ENCODE results near the gene LHFPL6. TPM values are rescaled to one million over a fixed set of nuclear protein-coding genes. Genes with fewer than 3 reads are reported as not detected.

Gene LHFPL6
- total and polyA plus RNA-seq, 10 donors, result 6.9 to 49.0 (median 30.5) TPM

- DNase-seq, result no peak
- H3K4me3 ChIP-seq, result no peak overlapping the region
- no peaks in the 10 kb centered on the region for H3K9me3 ChIP-seq
- H3K27ac ChIP-seq, result peak overlapping the region in 3 of 8 donors; percentile 32 to 56 (median 38)
- intact Hi-C loops (cut with DNase I; ENCODE audit: low total_unique reads), result loop anchor here (5.0 kb wide), 1 partner anchor 198 kb away; no protein-coding TSS in a partner anchor
- H3K4me1 ChIP-seq, result peaks cover 11 to 51% (median 17%) of the 10 kb centered on the region in 6 donors
- no peaks in the 10 kb centered on the region for H3K36me3 ChIP-seq
- no peaks in the 10 kb centered on the region for H3K27me3 ChIP-seq (replicated peaks in 1 of 7)
- TF ChIP-seq POLR2AphosphoS5 (IDR thresholded peaks at IDR 0.05) (no peak), CTCF (IDR thresholded peaks at IDR 0.05 in 8 of 11, conservative IDR thresholded peaks at IDR 0.05 in 3 of 11) (no peak), POLR2A (IDR thresholded peaks at IDR 0.05) (no peak)
Observed at GRCh38 chr13:39414339-39414738, 188.7 kb downstream of the LHFPL6 start.

GRCh38 chr13:39411511-39411910 is 191.5 kb downstream of the LHFPL6 start:
- H3K36me3 ChIP-seq, result no peaks in the 10 kb centered on the region
- peaks cover 10 to 51% (median 16%) of the 10 kb centered on the region in 6 donors for H3K4me1 ChIP-seq
- intact Hi-C loops (cut with DNase I; ENCODE audit: low total_unique reads), result loop anchor here (5.0 kb wide), 1 partner anchor 201 kb away; no protein-coding TSS in a partner anchor
- TF ChIP-seq POLR2AphosphoS5 (IDR thresholded peaks at IDR 0.05) (no peak), POLR2A (IDR thresholded peaks at IDR 0.05) (no peak), CTCF (IDR thresholded peaks at IDR 0.05 in 8 of 11, conservative IDR thresholded peaks at IDR 0.05 in 3 of 11) (no peak)
- no peak overlapping the region for H3K4me3 ChIP-seq
- no peaks in the 10 kb centered on the region for H3K27me3 ChIP-seq (replicated peaks in 1 of 7)
- no peak for DNase-seq
- no peaks in the 10 kb centered on the region for H3K9me3 ChIP-seq
- H3K27ac ChIP-seq, result peak overlapping the region in 1 of 8 donors; percentile 9
- WGBS, 5 donors, result 84 to 97% (median 86%) methylated on average over 3 of the region's 3 CpGs

GRCh38 chr13:39410964-39411363 is 192.0 kb downstream of the LHFPL6 start:
- H3K27me3 ChIP-seq (replicated peaks in 1 of 7), result no peaks in the 10 kb centered on the region
- H3K4me1 ChIP-seq, result peaks cover 10 to 51% (median 16%) of the 10 kb centered on the region in 6 donors
- 67 to 83% (median 72%) methylated on average over 5 of the region's 5 CpGs for WGBS, 5 donors
- no peaks in the 10 kb centered on the region for H3K36me3 ChIP-seq
- H3K4me3 ChIP-seq, result no peak overlapping the region
- no peaks in the 10 kb centered on the region for H3K9me3 ChIP-seq
- DNase-seq, result no peak
- no peak for TF ChIP-seq POLR2A (IDR thresholded peaks at IDR 0.05)
- no peak for TF ChIP-seq POLR2AphosphoS5 (IDR thresholded peaks at IDR 0.05)
- no peak for TF ChIP-seq CTCF (IDR thresholded peaks at IDR 0.05 in 8 of 11, conservative IDR thresholded peaks at IDR 0.05 in 3 of 11)
- intact Hi-C loops (cut with DNase I; ENCODE audit: low total_unique reads), result loop anchor here (5.0 kb wide), 1 partner anchor 201 kb away; no protein-coding TSS in a partner anchor
- peak overlapping the region in 3 of 8 donors; percentile 2 to 48 (median 25) for H3K27ac ChIP-seq

GRCh38 chr13:39410096-39410901 is 192.7 kb downstream of the LHFPL6 start:
- Histone ChIP-seq H3K9me3 (no peaks in the 10 kb centered on the region), H3K4me3 (no peak overlapping the region), H3K27ac (peak overlapping the region in 3 of 8 donors; percentile 2 to 48 (median 25)), H3K36me3 (no peaks in the 10 kb centered on the region), H3K4me1 (peaks cover 3 to 46% (median 15%) of the 10 kb centered on the region in 6 donors), H3K27me3 (replicated peaks in 1 of 7) (no peaks in the 10 kb centered on the region)
- no peak for DNase-seq
- intact Hi-C loops (cut with DNase I; ENCODE audit: low total_unique reads), result loop anchor here (5.0 kb wide), 1 partner anchor 202 kb away; no protein-coding TSS in a partner anchor
- WGBS, 5 donors, result 35 to 69% (median 40%) methylated on average over 2 of the region's 2 CpGs
- TF ChIP-seq POLR2AphosphoS5 (IDR thresholded peaks at IDR 0.05), result no peak
- no peak for TF ChIP-seq POLR2A (IDR thresholded peaks at IDR 0.05)
- no peak for TF ChIP-seq CTCF (IDR thresholded peaks at IDR 0.05 in 8 of 11, conservative IDR thresholded peaks at IDR 0.05 in 3 of 11)
